HEK293 (cell line): Measurements from ENCODE around the gene TPM1.

Source experiments
- CTCF ChIA-PET: fragments of 350-600 bp; formaldehyde crosslinking; extraction: SDS; loops from one replicate; lab custom pipeline; 2021; ENCODE audit warnings: antibody characterized with exemption; lab: Yijun Ruan, JAX
- POLR2A ChIA-PET: fragments of 300-600 bp; formaldehyde crosslinking; extraction: SDS; loops from one replicate; lab custom pipeline; 2020; ENCODE audit warnings: antibody characterized with exemption, inconsistent platforms; lab: Yijun Ruan, JAX
- H3K27ac ChIP-seq: fragments of 200-500 bp; sonication (Bioruptor generic); 2 replicates; pipeline ENCODE4 v1.5.1; 2014; ENCODE audit warnings: low read depth, low read length, control low read depth, inconsistent platforms; ENCODE audit errors: extremely low read depth
- H3K36me3 ChIP-seq, 2 experiments: fragments of 200-500 bp in 1 of 2; sonication (Bioruptor generic) in 1 of 2; 1 replicate in 1 of 2; 2 replicates in 1 of 2; pipeline ENCODE4 v1.5.1; 2014 to 2017; ENCODE audit warnings: inconsistent platforms in 2 of 2, low read length in 2 of 2; ENCODE audit not compliant: control insufficient read depth in 2 of 2, insufficient read depth in 1 of 2
- H3K4me1 ChIP-seq: fragments of 200-500 bp; sonication (Bioruptor generic); 2 replicates; pipeline ENCODE4 v1.5.1; 2014; ENCODE audit warnings: mild to moderate bottlenecking, low read length, inconsistent platforms; ENCODE audit not compliant: control insufficient read depth, insufficient read depth
- H3K4me3 ChIP-seq: 2 replicates; pipeline ENCODE4 v1.5.1; 2011; ENCODE audit warnings: low read depth, mild to moderate bottlenecking, control low read depth, low read length, moderate library complexity
- H3K9me3 ChIP-seq: fragments of 200-500 bp; sonication (Bioruptor generic); 2 replicates; pipeline ENCODE4 v1.5.1; 2014; ENCODE audit warnings: low read depth, low read length, inconsistent platforms; ENCODE audit not compliant: control insufficient read depth, insufficient read depth
- MEIS1 ChIP-seq: sonication (generic); formaldehyde crosslinking; IDR thresholded peaks from 2 replicates; pipeline ENCODE4 v1.8.1; 2022; ENCODE audit warnings: missing genetic modification reagents, mild to moderate bottlenecking, borderline replicate concordance
- OVOL3 ChIP-seq: fragments of 450-650 bp; formaldehyde crosslinking; IDR thresholded peaks from 2 replicates; pipeline ENCODE4 v1.5.1; 2016; ENCODE audit warnings: missing biosample characterization, missing genetic modification characterization
- SETDB1 ChIP-seq: IDR thresholded peaks from one replicate; pipeline ENCODE4 v1.6.1; 2017; ENCODE audit warnings: mild to moderate bottlenecking, low read length, moderate library complexity, mixed read lengths; ENCODE audit not compliant: insufficient read length
- ZNF146 ChIP-seq: fragments of 450-650 bp; formaldehyde crosslinking; IDR thresholded peaks from 2 replicates; pipeline ENCODE4 v1.5.1; 2016; ENCODE audit warnings: missing biosample characterization, missing genetic modification characterization
- ZNF157 ChIP-seq: fragments of 450-650 bp; formaldehyde crosslinking; IDR thresholded peaks from 2 replicates; pipeline ENCODE4 v1.5.1; 2016; ENCODE audit warnings: missing biosample characterization, missing genetic modification characterization
- ZNF16 ChIP-seq: fragments of 450-650 bp; formaldehyde crosslinking; IDR thresholded peaks from 2 replicates; pipeline ENCODE4 v1.5.1; 2016; ENCODE audit warnings: low read depth, missing biosample characterization, missing genetic modification characterization
- ZNF202 ChIP-seq: fragments of 450-650 bp; formaldehyde crosslinking; IDR thresholded peaks from 2 replicates; pipeline ENCODE4 v1.5.1; 2016; ENCODE audit warnings: missing biosample characterization, missing genetic modification characterization, borderline replicate concordance
- ZNF335 ChIP-seq: fragments of 450-650 bp; formaldehyde crosslinking; conservative IDR thresholded peaks from 2 replicates; pipeline ENCODE4 v1.5.1; 2016; ENCODE audit warnings: missing biosample characterization, missing genetic modification characterization
- ZNF350 ChIP-seq: fragments of 450-650 bp; formaldehyde crosslinking; IDR thresholded peaks from 2 replicates; pipeline ENCODE4 v1.5.0; 2017; ENCODE audit warnings: missing biosample characterization, mild to moderate bottlenecking, missing genetic modification characterization
- ZNF473 ChIP-seq: fragments of 450-650 bp; formaldehyde crosslinking; IDR thresholded peaks from 2 replicates; pipeline ENCODE4 v1.5.1; 2017; ENCODE audit warnings: missing biosample characterization, missing genetic modification characterization
- ZNF843 ChIP-seq: fragments of 450-650 bp; formaldehyde crosslinking; IDR thresholded peaks from 2 replicates; pipeline ENCODE4 v1.5.1; 2016; ENCODE audit warnings: missing biosample characterization, missing genetic modification characterization
- ZSCAN16 ChIP-seq: fragments of 450-650 bp; formaldehyde crosslinking; IDR thresholded peaks from 2 replicates; pipeline ENCODE4 v1.5.1; 2016; ENCODE audit warnings: missing biosample characterization, missing genetic modification characterization
- ZSCAN18 ChIP-seq: fragments of 450-650 bp; formaldehyde crosslinking; IDR thresholded peaks from 2 replicates; pipeline ENCODE4 v1.5.1; 2016; ENCODE audit warnings: missing biosample characterization, missing genetic modification characterization
- TF ChIP-seq, protein P1 (sequence below): fragments of 450-650 bp; formaldehyde crosslinking; IDR thresholded peaks from 2 replicates; pipeline ENCODE4 v1.5.1; 2016; ENCODE audit warnings: missing biosample characterization, missing genetic modification characterization
- TF ChIP-seq, protein P2 (sequence below): fragments of 450-650 bp; formaldehyde crosslinking; IDR thresholded peaks from 2 replicates; pipeline ENCODE4 v1.5.1; 2016; ENCODE audit warnings: missing biosample characterization, missing genetic modification characterization
- TF ChIP-seq, protein P3 (sequence below): fragments of 450-650 bp; formaldehyde crosslinking; IDR thresholded peaks from 2 replicates; pipeline ENCODE4 v1.5.1; 2016; ENCODE audit warnings: missing biosample characterization, missing genetic modification characterization
- TF ChIP-seq, protein P4 (sequence below): fragments of 450-650 bp; formaldehyde crosslinking; IDR thresholded peaks from 2 replicates; pipeline ENCODE4 v1.5.1; 2016; ENCODE audit warnings: missing biosample characterization, missing genetic modification characterization

TPM1 gene

GRCh38 chr15:63083541-63083940 is 41.0 kb downstream of the TPM1 start (continued):
- TF ChIP-seq, protein P1, sequence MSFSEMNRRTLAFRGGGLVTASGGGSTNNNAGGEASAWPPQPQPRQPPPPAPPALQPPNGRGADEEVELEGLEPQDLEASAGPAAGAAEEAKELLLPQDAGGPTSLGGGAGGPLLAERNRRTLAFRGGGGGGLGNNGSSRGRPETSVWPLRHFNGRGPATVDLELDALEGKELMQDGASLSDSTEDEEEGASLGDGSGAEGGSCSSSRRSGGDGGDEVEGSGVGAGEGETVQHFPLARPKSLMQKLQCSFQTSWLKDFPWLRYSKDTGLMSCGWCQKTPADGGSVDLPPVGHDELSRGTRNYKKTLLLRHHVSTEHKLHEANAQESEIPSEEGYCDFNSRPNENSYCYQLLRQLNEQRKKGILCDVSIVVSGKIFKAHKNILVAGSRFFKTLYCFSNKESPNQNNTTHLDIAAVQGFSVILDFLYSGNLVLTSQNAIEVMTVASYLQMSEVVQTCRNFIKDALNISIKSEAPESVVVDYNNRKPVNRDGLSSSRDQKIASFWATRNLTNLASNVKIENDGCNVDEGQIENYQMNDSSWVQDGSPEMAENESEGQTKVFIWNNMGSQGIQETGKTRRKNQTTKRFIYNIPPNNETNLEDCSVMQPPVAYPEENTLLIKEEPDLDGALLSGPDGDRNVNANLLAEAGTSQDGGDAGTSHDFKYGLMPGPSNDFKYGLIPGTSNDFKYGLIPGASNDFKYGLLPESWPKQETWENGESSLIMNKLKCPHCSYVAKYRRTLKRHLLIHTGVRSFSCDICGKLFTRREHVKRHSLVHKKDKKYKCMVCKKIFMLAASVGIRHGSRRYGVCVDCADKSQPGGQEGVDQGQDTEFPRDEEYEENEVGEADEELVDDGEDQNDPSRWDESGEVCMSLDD (tag by site-specific recombination), result no peak
- no peak for TF ChIP-seq ZNF335
- no peak for TF ChIP-seq ZNF202 (tag by site-specific recombination)
- TF ChIP-seq, all 188 proteins: peak for 0

DNA sequence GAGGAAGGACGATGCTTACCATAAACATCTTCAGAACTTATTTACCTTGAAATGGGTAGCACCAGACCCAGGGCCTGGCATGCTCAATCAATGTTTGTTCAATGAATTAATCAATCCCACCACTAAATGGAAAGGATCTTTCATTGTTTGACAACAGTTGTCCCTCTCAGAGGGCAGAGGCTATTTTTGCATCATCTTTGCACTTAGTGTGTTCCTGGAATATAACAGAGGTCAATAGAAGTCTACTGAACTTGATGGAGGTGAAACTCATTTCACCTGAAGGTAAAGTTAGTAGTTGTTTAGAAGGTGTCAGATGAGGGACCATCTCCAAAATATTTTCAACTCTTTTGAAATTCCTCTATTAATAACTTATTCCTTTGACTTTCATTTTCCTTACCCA is 42.3 kb downstream of the TPM1 start:
- Histone ChIP-seq H3K4me3 (no peak overlapping the region), H3K36me3 (no peaks in the 10 kb centered on the region), H3K27ac (no peak overlapping the region), H3K9me3 (no peaks in the 10 kb centered on the region), H3K4me1 (no peaks in the 10 kb centered on the region)
- POLR2A ChIA-PET, result no interaction called here
- TF ChIP-seq OVOL3 (no peak), SETDB1 (no peak), ZNF843 (tag by site-specific recombination) (no peak), ZSCAN18 (no peak), ZNF473 (tag by site-specific recombination) (no peak), ZNF16 (tag by site-specific recombination) (no peak), ZNF146 (no peak)
- TF ChIP-seq, protein P2, sequence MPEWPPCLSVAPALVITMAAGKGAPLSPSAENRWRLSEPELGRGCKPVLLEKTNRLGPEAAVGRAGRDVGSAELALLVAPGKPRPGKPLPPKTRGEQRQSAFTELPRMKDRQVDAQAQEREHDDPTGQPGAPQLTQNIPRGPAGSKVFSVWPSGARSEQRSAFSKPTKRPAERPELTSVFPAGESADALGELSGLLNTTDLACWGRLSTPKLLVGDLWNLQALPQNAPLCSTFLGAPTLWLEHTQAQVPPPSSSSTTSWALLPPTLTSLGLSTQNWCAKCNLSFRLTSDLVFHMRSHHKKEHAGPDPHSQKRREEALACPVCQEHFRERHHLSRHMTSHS, result no peak
- TF ChIP-seq, protein P3, sequence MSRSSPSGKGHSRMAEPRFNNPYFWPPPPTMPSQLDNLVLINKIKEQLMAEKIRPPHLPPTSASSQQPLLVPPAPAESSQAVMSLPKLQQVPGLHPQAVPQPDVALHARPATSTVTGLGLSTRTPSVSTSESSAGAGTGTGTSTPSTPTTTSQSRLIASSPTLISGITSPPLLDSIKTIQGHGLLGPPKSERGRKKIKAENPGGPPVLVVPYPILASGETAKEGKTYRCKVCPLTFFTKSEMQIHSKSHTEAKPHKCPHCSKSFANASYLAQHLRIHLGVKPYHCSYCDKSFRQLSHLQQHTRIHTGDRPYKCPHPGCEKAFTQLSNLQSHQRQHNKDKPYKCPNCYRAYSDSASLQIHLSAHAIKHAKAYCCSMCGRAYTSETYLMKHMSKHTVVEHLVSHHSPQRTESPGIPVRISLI (tag by site-specific recombination), result no peak
- TF ChIP-seq, protein P4, sequence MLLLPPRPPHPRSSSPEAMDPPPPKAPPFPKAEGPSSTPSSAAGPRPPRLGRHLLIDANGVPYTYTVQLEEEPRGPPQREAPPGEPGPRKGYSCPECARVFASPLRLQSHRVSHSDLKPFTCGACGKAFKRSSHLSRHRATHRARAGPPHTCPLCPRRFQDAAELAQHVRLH, result no peak
- CTCF ChIA-PET, result no interaction called here

DNA sequence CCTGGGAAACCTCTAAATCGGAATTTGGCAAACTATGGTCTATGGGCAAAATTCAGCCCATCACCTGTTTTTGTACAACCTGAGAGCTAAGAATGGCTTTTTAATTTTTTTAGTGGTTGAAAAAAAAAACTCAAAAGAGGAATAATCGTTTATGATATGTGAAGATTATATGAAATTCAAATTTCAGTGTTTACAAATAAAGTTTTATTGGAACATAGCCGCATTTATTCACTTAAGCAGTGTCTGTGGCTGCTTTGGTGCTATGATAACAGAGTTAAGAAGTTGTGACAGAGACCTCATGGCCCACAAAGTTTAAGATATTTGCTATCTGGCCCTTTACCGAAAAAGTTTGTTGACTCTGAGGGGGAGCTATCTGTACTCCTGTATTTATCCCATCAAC is 42.7 kb downstream of the TPM1 start:
- ChIA-PET POLR2A (no interaction called here), CTCF (no interaction called here)
- no peaks in the 10 kb centered on the region for H3K9me3 ChIP-seq
- no peak overlapping the region for H3K4me3 ChIP-seq
- H3K36me3 ChIP-seq, result no peaks in the 10 kb centered on the region
- no peak overlapping the region for H3K27ac ChIP-seq
- H3K4me1 ChIP-seq, result no peaks in the 10 kb centered on the region
- TF ChIP-seq ZSCAN16 (tag by site-specific recombination) (no peak), ZNF157 (tag by site-specific recombination) (no peak), MEIS1 (CRISPR knock-in tag) (no peak), ZNF350 (no peak)
